GM19025 (cell line): ENCODE data around the gene SNX20.
A peak's percentile ranks its signal among the peaks of the same experiment; 100 is the strongest.

Source experiments
- ATAC-seq: cut with Tn5 transposase; IDR thresholded peaks from one replicate; pipeline ENCODE4 v1.9.1; 2021; ENCODE audit warnings: mild to moderate bottlenecking, low read depth, moderate library complexity; ENCODE audit not compliant: unreplicated experiment

SNX20 gene

DNA sequence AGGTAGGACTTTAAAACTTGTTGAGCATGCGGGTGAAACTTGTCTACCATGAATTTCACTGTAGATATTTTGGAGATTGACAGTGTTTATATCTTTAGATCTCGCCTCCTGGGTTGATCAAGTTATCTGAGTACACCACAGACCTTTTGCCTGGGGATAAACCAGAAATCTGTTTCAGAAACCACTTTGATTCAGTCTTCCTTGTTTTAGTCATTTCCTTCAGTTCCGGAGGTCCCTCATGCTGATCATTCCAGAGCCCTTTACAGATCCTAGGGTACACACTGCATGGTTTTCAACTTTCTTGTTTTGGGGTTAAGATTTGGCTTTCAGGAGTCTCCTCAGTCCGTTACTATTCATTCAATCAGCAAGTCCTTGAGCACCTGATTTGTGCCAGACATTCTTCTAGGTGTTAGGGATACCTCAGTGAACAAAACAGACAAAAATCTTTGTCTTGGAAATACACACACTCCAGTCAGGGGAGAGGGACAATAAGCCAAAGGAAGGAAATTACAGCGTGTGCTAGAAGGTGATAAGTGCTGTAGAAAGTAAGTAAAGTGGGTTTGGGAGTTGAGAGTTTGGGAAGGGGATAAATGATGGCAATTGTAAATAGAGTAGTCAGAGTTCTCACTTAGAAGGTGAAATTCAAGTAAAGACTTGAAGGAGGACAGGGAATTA lies 24.5 kb upstream of the SNX20 start:
- ATAC-seq = no peak

DNA sequence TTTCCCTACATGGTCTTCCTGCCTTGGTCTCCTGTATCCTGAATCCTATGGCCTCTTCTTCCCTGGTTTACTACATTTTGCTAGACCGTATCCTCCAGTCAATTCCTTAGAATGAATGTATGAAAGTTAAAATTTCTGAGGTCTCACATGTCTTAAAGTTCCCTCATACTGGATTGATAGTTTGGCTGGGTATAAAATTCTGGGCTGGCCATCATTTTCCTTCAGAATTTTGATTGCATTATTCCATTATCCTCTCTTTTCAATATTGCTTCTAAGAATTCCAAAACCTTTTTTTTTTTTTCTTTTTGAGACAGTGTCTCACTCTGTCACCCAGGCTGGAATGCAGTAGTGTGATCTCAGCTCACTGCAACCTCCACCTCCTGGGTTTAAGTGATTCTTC lies 23.1 kb upstream of the SNX20 start:
- ATAC-seq = no peak

GRCh38 chr16:50702725-50703124 lies 21.6 kb upstream of the SNX20 start:
- ATAC-seq = no peak

- ATAC-seq = no peak
These were observed 18.4 kb upstream of the SNX20 start for GRCh38 chr16:50699326-50700159.

- ATAC-seq = peak; percentile 41
These were observed 17.0 kb upstream of the SNX20 start for GRCh38 chr16:50697881-50698767.

GRCh38 chr16:50697421-50697715 lies 16.3 kb upstream of the SNX20 start:
- ATAC-seq = no peak

DNA sequence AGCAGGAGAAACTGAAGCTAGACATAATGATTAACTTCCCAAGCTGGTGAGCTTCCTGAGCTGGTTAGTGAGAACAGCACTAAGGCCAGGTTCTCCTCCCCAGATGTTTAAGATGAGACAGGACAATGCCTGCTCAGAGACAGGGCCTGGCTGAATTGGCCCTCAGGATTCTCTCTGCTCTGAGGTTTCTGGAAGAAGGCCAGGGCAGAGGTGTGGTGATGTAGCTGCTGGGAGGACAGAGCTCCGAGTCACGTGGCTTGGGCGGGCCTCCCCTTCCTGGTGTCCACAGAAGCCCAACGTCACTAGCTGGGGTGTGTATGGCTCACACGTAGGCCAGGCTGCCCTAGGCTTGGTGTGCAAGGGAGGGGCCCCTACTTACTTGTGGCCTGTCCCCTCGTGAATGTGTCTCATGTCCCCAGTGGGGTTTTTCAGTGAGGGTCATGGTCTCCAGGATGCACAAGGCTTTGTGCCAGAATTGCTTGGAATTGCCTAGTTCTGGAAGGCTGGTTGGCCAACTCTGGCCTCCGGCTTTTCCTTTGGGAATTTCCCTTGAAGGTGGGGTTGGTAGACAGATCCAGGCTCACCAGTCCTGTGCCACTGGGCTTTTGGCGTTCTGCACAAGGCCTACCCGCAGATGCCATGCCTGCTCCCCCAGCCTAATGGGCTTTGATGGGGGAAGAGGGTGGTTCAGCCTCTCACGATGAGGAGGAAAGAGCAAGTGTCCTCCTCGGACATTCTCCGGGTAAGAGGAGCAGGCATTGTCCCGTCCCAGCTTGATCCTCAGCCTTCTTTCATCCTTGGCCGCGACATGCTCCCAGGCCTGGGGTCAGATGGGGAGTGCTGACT lies 15.7 kb upstream of the SNX20 start:
- peak; percentile 51 for ATAC-seq

DNA sequence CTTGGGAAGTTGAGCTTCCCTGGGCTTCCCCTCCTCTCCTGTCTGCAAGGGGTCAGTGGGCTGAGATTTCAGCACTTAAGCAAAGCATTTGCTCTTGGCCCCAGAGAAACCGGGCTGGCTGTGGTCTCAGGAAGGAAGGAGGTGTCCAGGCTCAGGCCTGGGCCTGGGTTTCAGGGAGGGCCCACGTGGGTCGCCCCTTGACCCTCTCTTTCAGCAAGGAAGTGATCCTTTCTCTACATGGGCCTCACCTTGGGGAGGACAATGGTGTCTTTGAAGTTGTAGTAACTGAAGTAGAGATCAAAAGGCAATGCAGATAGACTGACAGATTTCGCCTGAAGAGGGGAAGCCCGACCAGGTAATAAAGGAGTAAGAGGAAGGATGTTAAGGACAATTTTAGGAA lies 15.0 kb upstream of the SNX20 start:
- ATAC-seq = peak; percentile 31

DNA sequence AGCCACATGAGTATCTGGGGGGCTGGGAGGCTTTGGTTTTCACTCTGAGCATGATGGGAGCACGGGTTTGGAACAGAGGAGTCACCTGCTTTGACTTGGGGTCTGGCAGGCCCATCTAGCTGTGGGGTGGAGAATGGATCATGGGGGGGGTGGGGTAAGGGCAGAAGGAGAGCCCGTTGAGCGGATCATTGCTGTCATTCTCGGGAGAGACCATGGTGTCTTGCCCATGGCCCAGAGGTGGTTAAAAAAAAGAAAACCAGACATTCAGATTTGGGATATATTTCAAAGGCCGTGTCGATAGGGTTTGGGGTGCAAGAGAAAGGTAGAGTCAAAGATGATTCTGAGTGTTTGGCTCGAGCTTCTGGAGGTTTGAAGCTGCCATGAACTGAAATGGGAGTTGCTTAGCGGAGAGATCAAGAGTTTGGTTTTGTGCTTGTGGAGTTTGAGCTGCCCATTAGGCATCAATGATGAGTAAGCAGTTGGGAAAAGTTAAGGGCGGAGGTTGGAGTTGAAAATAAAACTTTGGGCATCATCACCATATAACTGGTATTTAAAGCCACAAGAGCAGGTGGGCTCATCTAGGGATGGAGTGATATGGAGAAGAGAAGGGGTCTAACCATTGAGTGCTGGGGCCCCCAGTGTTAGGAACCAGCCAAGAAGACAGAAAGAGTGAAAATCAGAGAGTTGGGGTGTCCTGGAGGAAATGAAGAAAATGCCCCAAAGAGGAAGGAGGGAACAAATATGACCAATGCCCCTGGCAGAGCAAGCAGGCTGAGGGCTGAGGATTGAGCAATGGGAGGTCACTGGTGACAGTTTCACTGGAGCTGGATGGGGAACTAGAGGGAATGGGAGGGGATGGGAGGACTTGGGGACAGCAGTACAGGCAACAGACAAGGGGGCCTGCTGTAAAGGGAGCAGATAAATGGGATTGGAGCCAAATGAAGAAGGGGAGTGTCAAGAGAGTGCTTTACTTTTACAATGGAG lies 14.2 kb upstream of the SNX20 start:
- ATAC-seq = no peak

- no peak for ATAC-seq
These were observed 13.1 kb upstream of the SNX20 start for GRCh38 chr16:50694206-50694605.

DNA sequence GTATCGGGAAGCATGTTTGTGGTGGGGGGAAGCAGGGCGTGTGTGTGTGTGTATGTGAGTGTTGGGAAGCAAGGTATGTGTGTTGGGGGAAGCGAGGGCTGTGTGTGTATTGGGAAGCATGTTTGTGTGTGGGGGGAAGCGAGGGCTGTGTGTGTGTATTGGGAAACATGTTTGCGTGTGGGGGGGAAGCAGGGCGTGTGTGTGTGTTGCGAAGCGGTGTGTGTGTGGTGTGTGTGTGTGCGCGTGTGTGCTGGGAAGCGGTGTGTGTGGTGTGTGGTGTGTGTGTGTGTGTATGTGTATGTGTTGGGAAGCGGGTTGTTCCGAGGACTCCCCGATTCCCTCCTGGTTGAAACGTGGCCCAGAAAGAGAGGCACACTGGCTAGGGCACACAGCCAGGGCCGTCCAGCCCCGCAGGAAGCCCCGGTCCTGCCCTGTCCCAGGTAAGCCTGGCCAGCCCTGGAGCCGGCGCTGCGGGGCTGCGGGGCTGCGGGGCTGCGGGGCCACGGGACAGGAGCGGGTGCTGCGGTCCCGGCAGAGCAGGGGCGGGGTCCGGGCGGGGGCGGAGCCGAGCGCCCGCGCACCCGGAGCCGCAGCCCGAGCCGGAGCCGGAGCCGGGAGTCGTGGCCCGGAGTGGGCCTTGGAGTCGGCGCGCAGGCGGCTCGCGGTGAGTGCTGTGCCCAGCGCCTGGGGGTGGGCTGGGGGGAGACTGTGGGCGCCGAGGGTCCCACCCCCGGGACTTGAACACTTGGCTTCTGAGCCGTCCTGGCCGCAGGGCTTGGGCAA lies 12.1 kb upstream of the SNX20 start, which contains the start of gene NOD2:
NOD2 (plus strand) TSS at position 608 of the 783 bp plus-strand sequence. CDS start 5,890 bp downstream, outside the sequence.
- ATAC-seq = no peak

DNA sequence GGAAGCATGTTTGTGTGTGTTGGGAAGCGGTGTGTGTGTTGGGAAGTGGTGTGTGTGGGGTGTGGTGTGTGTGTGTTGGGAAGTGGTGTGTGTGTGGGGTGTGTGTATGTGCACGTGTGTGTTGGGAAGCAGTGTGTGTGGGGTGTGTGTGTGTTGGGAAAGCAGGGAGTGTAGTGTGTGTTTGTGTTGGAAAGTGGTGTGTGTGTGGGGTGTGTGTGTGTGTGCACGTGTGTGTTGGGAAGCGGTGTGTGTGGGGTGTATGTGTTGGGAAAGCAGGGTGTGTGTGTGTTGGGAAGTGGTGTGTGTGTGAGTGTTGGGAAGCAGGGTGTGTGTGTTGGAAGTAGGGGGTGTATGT lies 11.5 kb upstream of the SNX20 start:
- ATAC-seq = no peak

- no peak for ATAC-seq
These were observed 9.1 kb upstream of the SNX20 start for GRCh38 chr16:50690177-50690576.

GRCh38 chr16:50688867-50689266 lies 7.8 kb upstream of the SNX20 start:
- ATAC-seq = no peak

DNA sequence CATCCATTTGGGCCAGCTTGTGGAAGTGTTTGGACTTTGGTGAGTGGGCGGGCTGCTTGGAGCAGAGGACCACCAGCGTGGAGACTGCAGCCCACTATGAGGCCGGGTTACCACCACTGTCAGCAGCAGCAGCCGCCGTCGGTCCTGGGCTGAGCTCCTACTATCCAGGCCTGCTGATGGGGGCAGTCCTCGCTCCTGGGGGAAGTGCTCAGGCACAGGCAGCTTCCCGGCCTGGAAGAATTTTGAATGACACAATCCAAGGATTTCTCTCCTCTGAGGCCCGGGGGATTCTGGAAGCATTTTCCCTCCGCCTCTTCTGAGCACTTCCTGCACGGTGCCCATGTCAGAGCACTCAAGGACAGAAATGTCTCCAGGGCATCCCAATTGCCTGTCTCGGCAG lies 7.0 kb upstream of the SNX20 start:
- no peak for ATAC-seq

DNA sequence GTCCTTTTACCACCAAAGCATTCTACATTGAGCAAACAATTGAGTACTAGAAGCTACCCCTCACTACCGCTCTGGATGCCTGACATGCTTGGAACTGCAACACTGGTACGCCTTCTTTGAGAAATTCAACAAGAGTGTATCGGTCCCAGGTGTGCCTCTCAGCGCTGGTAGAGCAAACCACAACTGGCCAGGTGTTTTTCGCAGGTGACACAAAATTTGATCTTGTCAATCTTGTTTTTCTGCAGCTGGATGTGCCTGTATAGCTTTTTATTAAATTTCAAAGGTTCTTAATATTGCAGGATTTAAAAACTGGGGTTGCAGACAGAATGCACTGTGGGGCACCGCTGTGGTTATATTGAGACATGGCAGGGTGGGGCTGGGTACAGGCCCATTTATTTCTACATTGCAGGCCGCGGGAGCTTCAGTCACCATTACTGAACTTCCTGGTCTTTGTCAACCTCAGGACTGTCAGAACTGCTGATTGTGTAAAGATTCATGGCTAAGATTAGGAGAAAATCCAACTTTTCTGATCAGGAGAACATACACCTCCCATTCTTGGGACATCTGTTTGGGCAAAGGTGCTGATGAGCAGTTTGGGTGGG lies 4.5 kb upstream of the SNX20 start:
- ATAC-seq = no peak

DNA sequence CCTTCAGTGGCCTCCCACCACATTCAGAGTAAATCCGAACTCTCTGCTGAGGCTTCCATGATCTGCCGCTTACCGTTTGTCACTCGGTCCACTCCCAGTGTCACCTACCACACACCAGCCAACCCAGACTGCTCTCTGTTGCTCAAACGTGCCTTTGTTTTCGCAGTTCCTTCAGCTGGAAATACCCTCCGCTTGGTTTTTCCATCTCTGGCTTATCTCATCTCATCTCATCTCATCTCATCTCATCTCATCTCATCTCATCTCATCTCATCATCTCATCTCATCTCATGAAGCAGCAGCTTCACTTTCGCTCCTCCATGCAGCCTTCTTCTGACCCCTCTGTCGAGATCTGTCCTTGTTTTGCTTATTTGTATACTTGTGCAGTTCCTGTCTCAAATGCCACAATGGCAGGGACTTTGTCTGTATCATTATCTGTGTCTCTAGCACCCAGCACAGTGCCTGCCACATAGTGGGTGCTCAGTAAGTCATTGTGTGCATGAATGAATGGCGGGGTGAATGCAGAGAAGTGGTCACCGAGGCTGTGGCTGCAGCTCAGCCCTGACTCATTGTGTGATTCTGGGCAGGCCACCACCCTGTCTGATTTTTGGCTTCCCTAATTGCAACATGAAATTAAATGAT lies 3.8 kb upstream of the SNX20 start:
- ATAC-seq = peak; percentile 22
